Erythroblast (primary cell): ENCODE results near the gene DDR1.

ENCODE experiments used
- GATA1 ChIP-seq: IDR thresholded peaks from 2 replicates; pipeline ENCODE4 v1.6.1; 2011; ENCODE audit warnings: low read depth, mild to moderate bottlenecking, control low read depth, low read length, moderate library complexity
- POLR2A ChIP-seq: IDR thresholded peaks from 2 replicates; pipeline ENCODE4 v1.6.1; 2011; ENCODE audit warnings: mild to moderate bottlenecking, low read length

DNA sequence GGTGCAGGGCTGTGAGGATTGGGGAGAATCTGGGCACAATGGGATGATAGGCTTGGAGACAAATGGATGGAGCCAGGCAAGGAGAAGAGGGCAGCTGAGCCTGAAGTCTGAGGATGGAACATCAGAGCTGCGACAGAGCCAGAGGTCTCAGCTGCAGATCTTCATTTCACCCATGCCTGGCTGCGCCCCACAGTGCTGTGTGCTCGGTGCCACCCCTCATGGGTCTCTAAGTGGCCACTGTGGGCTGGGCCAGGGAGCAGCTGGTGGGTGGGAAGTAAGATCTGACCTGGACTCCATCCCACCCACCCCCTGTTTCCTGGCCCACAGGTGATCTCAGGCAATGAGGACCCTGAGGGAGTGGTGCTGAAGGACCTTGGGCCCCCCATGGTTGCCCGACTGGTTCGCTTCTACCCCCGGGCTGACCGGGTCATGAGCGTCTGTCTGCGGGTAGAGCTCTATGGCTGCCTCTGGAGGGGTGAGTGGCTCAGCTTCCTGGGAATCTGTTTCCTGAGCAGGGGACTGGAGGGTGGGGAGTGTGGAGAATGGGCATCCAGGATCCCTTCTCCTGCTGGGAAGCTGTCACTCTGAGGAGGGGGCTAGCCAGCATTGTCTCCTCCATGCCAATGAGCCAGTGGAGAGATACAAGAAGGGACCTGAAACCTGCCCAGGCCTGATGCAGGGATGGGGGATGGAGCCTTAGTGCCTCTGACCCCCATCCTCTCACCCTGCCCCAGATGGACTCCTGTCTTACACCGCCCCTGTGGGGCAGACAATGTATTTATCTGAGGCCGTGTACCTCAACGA lies 6.5 kb downstream of the DDR1 start:
- TF ChIP-seq POLR2A (no peak), GATA1 (no peak)
